ENCODE measurements around the gene HLA-DPB1. TPM values are rescaled to one million over a fixed set of nuclear protein-coding genes. Genes with fewer than 3 reads are reported as not detected.

Gene HLA-DPB1
- total RNA-seq, 1 experiment from 2014 or later, result not detected

DNA sequence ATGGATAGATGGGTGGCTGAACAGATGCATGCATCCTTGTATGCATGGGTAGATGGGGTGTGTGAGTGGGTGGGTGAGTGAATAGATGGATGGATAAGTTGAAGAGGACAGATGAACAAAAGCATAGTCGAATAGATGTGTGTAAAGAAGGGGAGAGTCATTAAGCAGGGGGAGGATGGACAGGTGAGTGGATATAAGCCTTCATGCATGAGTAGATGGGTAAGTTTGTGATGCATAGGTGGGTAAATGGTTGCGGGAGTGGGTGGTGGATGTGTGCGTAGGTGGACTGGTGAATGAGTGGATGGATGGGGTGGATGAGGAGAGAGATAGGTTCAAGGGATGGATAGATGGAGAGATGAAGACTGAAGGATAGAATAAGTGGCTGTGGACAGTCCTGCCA, 29.6 kb downstream of the HLA-DPB1 start:
- H3F3A ChIP-seq (ENCODE audit: insufficient read depth, low read depth), result no peaks in the 10 kb centered on the region
- H3K9me2 ChIP-seq (ENCODE audit: insufficient read depth), result no peaks in the 10 kb centered on the region
- H2AFZ ChIP-seq, result no peak overlapping the region
- no peak for TF ChIP-seq EZH2 (IDR thresholded peaks at IDR 0.05; ENCODE audit: low read depth)
- TF ChIP-seq, protein P1, sequence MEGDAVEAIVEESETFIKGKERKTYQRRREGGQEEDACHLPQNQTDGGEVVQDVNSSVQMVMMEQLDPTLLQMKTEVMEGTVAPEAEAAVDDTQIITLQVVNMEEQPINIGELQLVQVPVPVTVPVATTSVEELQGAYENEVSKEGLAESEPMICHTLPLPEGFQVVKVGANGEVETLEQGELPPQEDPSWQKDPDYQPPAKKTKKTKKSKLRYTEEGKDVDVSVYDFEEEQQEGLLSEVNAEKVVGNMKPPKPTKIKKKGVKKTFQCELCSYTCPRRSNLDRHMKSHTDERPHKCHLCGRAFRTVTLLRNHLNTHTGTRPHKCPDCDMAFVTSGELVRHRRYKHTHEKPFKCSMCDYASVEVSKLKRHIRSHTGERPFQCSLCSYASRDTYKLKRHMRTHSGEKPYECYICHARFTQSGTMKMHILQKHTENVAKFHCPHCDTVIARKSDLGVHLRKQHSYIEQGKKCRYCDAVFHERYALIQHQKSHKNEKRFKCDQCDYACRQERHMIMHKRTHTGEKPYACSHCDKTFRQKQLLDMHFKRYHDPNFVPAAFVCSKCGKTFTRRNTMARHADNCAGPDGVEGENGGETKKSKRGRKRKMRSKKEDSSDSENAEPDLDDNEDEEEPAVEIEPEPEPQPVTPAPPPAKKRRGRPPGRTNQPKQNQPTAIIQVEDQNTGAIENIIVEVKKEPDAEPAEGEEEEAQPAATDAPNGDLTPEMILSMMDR (conservative IDR thresholded peaks at IDR 0.05), result no peak
- ChIA-PET CTCF (no interaction called here), POLR2A (ENCODE audit: unreplicated experiment) (no interaction called here)
- H3K36me3 ChIP-seq (ENCODE audit: low read depth), result no peaks in the 10 kb centered on the region
- H3K4me3 ChIP-seq, result no peak overlapping the region
- 0 out of 2 replicates have a peak, but pooled peaks cover 6% of the 10 kb centered on the region for H3K9me3 ChIP-seq (ENCODE audit: insufficient read depth, low read depth)
- no peak overlapping the region for H3K27ac ChIP-seq
- H3K79me2 ChIP-seq (ENCODE audit: low read depth), result no peaks in the 10 kb centered on the region
- no peaks in the 10 kb centered on the region for H3K4me1 ChIP-seq (replicated peaks; ENCODE audit: insufficient read depth)
- intact Hi-C loops (cut with micrococcal nuclease; ENCODE audit: unreplicated experiment), result no loop called here
- BruUV-seq (replicated peaks), result no TSS peak
- no peaks in the 10 kb centered on the region for H4K20me1 ChIP-seq (ENCODE audit: insufficient read depth)
- peaks cover 34% of the 10 kb centered on the region for H3K27me3 ChIP-seq (ENCODE audit: insufficient read depth, low read depth)
- no peak overlapping the region for H3K4me2 ChIP-seq
- DNase-seq, result no peak

DNA sequence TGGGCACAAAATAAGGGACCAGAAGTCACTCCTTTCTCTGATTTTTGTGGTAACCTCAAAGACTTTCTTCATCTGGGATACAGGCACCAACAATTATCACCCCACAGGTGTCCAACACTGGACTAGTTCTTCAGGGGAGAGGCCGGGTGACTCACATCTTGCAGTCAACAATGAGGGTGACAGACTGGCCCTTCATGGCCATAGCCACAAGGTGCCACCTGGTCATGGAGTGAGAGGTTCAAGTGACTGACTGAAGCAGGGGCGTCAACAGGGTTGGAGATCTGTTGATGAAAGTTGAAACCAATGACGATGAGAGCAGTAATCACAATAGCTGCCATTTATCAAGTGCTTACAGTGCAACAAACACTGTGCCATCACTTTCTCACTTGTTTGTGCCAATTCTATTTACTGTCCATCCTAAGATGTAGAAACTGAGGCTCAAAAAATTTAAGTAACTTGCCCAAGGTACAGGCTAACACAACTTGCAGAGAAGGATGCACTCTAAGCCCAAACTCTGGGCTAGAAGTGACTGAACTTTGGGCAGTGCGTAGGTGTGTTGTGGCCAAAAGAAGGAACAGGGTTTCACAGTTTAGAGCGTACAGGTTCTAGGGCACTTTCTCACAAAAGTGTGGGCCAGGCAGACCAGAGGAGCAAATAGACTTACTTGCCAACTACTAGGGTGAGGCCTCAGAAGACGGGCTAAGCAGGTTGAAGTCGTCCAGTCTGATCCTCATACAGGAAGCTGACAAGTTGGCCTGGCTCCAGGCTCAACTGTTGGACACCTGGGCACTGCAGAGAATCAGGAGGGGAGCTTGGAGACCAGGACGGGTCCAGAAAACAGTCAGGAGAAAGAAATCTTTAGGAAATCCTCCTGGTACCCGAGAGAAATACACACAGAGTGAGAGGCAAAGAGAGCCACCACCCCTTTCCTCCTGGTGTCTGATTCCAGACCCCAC, 30.4 kb downstream of the HLA-DPB1 start:
- POLR2A ChIA-PET (ENCODE audit: unreplicated experiment), result no interaction called here

DNA sequence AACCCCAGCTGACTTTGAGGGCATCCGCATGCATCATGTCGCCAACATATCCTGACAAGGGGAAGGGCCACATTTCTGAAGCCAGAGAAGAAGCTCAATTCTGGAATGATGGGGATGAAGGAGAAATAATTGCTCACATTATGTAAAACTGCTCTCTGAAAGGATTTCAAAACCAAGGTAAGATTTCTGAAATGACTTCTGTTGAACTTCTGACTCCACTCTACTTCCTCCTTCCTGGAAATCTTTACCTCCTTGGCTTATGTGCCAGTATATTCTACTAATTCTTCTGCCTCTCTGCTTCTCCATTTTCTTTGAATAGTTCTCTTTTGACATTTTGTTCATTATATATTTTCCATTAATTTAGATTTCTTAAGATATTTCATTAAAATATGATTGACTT, 31.9 kb downstream of the HLA-DPB1 start:
- DNase-seq, result no peak
- Histone ChIP-seq H3K27ac (no peak overlapping the region), H3K4me2 (no peak overlapping the region), H3K4me1 (replicated peaks; ENCODE audit: insufficient read depth) (no peaks in the 10 kb centered on the region), H3K79me2 (ENCODE audit: low read depth) (no peaks in the 10 kb centered on the region), H3K9me3 (ENCODE audit: insufficient read depth, low read depth) (no peaks in the 10 kb centered on the region), H3F3A (ENCODE audit: insufficient read depth, low read depth) (no peaks in the 10 kb centered on the region), H2AFZ (no peak overlapping the region), H4K20me1 (ENCODE audit: insufficient read depth) (no peaks in the 10 kb centered on the region), H3K4me3 (no peak overlapping the region), H3K9me2 (ENCODE audit: insufficient read depth) (no peaks in the 10 kb centered on the region), H3K27me3 (ENCODE audit: insufficient read depth, low read depth) (peaks cover 47% of the 10 kb centered on the region), H3K36me3 (ENCODE audit: low read depth) (no peaks in the 10 kb centered on the region)
- TF ChIP-seq, protein P1 (conservative IDR thresholded peaks at IDR 0.05), result no peak
- no peak for TF ChIP-seq EZH2 (IDR thresholded peaks at IDR 0.05; ENCODE audit: low read depth)
- ChIA-PET CTCF (no interaction called here), POLR2A (ENCODE audit: unreplicated experiment) (interaction anchor here (0.6 kb wide), 1 partner anchor 60 kb away, joined by 7 read pairs; no protein-coding TSS in a partner anchor)
- no TSS peak for BruUV-seq (replicated peaks)
- intact Hi-C loops (cut with micrococcal nuclease; ENCODE audit: unreplicated experiment), result no loop called here

More for the DNA sequence above, 30.4 kb downstream of the HLA-DPB1 start:
- Histone ChIP-seq H3K4me1 (replicated peaks; ENCODE audit: insufficient read depth) (no peaks in the 10 kb centered on the region), H3K9me2 (ENCODE audit: insufficient read depth) (no peaks in the 10 kb centered on the region), H3F3A (ENCODE audit: insufficient read depth, low read depth) (no peaks in the 10 kb centered on the region), H3K4me2 (no peak overlapping the region), H4K20me1 (ENCODE audit: insufficient read depth) (no peaks in the 10 kb centered on the region), H3K27me3 (ENCODE audit: insufficient read depth, low read depth) (peaks cover 41% of the 10 kb centered on the region), H3K36me3 (ENCODE audit: low read depth) (no peaks in the 10 kb centered on the region), H3K79me2 (ENCODE audit: low read depth) (no peaks in the 10 kb centered on the region), H3K4me3 (no peak overlapping the region), H3K27ac (no peak overlapping the region), H3K9me3 (ENCODE audit: insufficient read depth, low read depth) (no peaks in the 10 kb centered on the region), H2AFZ (no peak overlapping the region)
- CTCF ChIA-PET, result interaction anchor here (1.0 kb wide), 1 partner anchor 20 kb away, joined by 5 read pairs; no protein-coding TSS in a partner anchor
- intact Hi-C loops (cut with micrococcal nuclease; ENCODE audit: unreplicated experiment), result no loop called here
- TF ChIP-seq, protein P1 (conservative IDR thresholded peaks at IDR 0.05), result no peak
- no peak for TF ChIP-seq EZH2 (IDR thresholded peaks at IDR 0.05; ENCODE audit: low read depth)
- no peak for DNase-seq
- no TSS peak for BruUV-seq (replicated peaks)

Measured in PC-9 (cell line).